ENCODE results near the gene MED26. TPM values are rescaled to one million over a fixed set of nuclear protein-coding genes. Genes with fewer than 3 reads are reported as not detected.

MED26 gene
- total and polyA plus RNA-seq, 9 of the 15 experiments (the other 6 are each of a cell fraction or from before 2014, with no cell fraction given), result 0.71 to 15.1 (median 6.2) TPM

DNA sequence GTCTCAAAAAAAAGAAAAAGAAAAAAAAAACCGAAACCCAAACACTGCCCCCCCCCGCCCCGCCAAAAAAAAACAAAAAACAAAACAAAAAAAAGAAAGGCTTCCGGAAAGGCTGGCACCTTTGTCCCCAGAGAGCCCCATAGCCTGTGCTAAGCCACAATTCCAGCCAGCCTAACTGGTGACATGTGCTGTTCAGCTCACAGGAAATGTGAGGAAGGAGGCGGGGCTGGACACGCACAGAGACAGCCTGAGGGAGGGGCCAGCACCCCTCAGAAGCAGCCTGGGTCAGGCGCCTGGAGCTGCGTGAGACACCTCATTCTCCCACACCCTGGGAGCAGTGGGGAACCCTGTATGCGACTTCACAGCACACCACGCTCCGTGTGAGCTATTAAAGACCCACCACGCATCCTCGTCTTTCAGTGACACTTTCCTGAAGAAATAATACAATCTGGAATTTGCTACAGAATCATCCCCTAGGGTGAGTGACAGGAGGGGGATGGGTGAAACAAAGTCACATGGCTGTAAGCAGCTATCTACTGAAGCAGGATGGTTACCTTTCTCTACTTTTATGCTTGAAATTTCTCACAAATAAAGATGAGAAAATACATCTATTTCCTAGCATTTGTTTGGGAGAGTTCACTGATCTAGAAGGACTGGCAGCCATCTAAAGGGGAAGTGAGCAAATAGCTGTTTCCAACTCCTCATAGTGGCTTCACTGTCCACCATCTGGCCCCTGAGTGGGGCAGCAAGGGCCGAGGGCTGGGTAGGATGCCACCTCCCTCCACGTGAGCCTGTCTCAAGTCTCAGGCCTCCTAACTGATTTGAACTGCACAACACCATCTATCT is 43.5 kb downstream of the MED26 start (continued):
- TF ChIP-seq, protein P1, sequence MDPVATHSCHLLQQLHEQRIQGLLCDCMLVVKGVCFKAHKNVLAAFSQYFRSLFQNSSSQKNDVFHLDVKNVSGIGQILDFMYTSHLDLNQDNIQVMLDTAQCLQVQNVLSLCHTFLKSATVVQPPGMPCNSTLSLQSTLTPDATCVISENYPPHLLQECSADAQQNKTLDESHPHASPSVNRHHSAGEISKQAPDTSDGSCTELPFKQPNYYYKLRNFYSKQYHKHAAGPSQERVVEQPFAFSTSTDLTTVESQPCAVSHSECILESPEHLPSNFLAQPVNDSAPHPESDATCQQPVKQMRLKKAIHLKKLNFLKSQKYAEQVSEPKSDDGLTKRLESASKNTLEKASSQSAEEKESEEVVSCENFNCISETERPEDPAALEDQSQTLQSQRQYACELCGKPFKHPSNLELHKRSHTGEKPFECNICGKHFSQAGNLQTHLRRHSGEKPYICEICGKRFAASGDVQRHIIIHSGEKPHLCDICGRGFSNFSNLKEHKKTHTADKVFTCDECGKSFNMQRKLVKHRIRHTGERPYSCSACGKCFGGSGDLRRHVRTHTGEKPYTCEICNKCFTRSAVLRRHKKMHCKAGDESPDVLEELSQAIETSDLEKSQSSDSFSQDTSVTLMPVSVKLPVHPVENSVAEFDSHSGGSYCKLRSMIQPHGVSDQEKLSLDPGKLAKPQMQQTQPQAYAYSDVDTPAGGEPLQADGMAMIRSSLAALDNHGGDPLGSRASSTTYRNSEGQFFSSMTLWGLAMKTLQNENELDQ (CRISPR knock-in tag; IDR thresholded peaks at IDR 0.05; ENCODE audit: borderline replicate concordance), result no peak
- TF ChIP-seq KLF10 (CRISPR knock-in tag; IDR thresholded peaks at IDR 0.05), result no peak
- TF ChIP-seq, protein P2, sequence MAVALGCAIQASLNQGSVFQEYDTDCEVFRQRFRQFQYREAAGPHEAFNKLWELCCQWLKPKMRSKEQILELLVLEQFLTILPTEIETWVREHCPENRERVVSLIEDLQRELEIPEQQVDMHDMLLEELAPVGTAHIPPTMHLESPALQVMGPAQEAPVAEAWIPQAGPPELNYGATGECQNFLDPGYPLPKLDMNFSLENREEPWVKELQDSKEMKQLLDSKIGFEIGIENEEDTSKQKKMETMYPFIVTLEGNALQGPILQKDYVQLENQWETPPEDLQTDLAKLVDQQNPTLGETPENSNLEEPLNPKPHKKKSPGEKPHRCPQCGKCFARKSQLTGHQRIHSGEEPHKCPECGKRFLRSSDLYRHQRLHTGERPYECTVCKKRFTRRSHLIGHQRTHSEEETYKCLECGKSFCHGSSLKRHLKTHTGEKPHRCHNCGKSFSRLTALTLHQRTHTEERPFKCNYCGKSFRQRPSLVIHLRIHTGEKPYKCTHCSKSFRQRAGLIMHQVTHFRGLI (CRISPR knock-in tag; IDR thresholded peaks at IDR 0.05), result no peak
- no peak for TF ChIP-seq BRCA1 (IDR thresholded peaks at IDR 0.05)
- no peak for TF ChIP-seq BRCA1 (CRISPR knock-in tag; IDR thresholded peaks at IDR 0.05)
- TF ChIP-seq, protein P3, sequence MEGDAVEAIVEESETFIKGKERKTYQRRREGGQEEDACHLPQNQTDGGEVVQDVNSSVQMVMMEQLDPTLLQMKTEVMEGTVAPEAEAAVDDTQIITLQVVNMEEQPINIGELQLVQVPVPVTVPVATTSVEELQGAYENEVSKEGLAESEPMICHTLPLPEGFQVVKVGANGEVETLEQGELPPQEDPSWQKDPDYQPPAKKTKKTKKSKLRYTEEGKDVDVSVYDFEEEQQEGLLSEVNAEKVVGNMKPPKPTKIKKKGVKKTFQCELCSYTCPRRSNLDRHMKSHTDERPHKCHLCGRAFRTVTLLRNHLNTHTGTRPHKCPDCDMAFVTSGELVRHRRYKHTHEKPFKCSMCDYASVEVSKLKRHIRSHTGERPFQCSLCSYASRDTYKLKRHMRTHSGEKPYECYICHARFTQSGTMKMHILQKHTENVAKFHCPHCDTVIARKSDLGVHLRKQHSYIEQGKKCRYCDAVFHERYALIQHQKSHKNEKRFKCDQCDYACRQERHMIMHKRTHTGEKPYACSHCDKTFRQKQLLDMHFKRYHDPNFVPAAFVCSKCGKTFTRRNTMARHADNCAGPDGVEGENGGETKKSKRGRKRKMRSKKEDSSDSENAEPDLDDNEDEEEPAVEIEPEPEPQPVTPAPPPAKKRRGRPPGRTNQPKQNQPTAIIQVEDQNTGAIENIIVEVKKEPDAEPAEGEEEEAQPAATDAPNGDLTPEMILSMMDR (IDR thresholded peaks at IDR 0.05 in 2 of 3, conservative IDR thresholded peaks at IDR 0.05 in 1 of 3; ENCODE audit: insufficient read depth in 2 of 3, low read depth in 1 of 3, low read length in 3 of 3), result no peak
- TF ChIP-seq MEF2D (tag; conservative IDR thresholded peaks at IDR 0.05; ENCODE audit: low read depth), result no peak
- no peak for TF ChIP-seq MBD2 (IDR thresholded peaks at IDR 0.05; ENCODE audit: borderline replicate concordance, low read depth)
- TF ChIP-seq, protein P4, sequence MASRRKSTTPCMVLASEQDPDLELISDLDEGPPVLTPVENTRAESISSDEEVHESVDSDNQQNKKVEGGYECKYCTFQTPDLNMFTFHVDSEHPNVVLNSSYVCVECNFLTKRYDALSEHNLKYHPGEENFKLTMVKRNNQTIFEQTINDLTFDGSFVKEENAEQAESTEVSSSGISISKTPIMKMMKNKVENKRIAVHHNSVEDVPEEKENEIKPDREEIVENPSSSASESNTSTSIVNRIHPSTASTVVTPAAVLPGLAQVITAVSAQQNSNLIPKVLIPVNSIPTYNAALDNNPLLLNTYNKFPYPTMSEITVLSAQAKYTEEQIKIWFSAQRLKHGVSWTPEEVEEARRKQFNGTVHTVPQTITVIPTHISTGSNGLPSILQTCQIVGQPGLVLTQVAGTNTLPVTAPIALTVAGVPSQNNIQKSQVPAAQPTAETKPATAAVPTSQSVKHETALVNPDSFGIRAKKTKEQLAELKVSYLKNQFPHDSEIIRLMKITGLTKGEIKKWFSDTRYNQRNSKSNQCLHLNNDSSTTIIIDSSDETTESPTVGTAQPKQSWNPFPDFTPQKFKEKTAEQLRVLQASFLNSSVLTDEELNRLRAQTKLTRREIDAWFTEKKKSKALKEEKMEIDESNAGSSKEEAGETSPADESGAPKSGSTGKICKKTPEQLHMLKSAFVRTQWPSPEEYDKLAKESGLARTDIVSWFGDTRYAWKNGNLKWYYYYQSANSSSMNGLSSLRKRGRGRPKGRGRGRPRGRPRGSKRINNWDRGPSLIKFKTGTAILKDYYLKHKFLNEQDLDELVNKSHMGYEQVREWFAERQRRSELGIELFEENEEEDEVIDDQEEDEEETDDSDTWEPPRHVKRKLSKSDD (conservative IDR thresholded peaks at IDR 0.05; ENCODE audit: low read length), result no peak
- TF ChIP-seq STAG1 (CRISPR knock-in tag; IDR thresholded peaks at IDR 0.05; ENCODE audit: borderline replicate concordance), result no peak
- no peak; a peak in 1 of 4 replicates for TF ChIP-seq RCOR1 (IDR thresholded peaks at IDR 0.05; ENCODE audit: borderline replicate concordance in 1 of 2, low read depth in 2 of 2, low read length in 2 of 2)
- no peak for TF ChIP-seq ESRRB (CRISPR knock-in tag; IDR thresholded peaks at IDR 0.05; ENCODE audit: borderline replicate concordance)
- TF ChIP-seq, protein P5, sequence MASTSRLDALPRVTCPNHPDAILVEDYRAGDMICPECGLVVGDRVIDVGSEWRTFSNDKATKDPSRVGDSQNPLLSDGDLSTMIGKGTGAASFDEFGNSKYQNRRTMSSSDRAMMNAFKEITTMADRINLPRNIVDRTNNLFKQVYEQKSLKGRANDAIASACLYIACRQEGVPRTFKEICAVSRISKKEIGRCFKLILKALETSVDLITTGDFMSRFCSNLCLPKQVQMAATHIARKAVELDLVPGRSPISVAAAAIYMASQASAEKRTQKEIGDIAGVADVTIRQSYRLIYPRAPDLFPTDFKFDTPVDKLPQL (IDR thresholded peaks at IDR 0.05; ENCODE audit: extremely low read depth, insufficient read length), result no peak

All from K562 (cell line).